GM19025 (cell line): ENCODE results near the gene CD27.

Experiments
- ATAC-seq: cut with Tn5 transposase; IDR thresholded peaks from one replicate; pipeline ENCODE4 v1.9.1; 2021; ENCODE audit warnings: mild to moderate bottlenecking, low read depth, moderate library complexity; ENCODE audit not compliant: unreplicated experiment

Gene CD27

GRCh38 chr12:6434205-6435140 is 10.3 kb upstream of the CD27 start:
- ATAC-seq, result no peak

GRCh38 chr12:6435961-6436715 is 8.6 kb upstream of the CD27 start:
- ATAC-seq, result no peak

DNA sequence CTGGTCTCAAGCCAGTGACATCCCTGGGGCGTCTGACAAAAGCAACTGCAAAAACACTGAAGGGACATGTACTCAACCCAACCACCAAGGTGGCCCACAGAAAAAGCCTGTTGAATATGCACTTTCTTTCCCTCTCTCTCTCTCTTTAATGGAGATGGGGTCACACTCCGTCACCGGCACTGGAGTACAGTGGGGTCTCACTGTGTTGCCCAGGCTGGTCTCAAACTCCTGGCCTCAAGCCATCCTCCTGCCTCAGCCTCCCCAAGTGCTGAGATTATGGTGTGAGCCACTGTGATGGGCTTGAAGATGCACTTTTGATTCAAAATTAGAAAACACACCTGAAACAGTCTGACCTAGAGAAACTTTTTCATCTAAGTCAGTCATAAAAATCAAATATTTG is 7.2 kb upstream of the CD27 start:
- ATAC-seq, result no peak

- no peak for ATAC-seq
Measured at GRCh38 chr12:6438345-6438744, 6.4 kb upstream of the CD27 start.

- no peak for ATAC-seq
Measured at GRCh38 chr12:6440391-6440790, 4.4 kb upstream of the CD27 start.

DNA sequence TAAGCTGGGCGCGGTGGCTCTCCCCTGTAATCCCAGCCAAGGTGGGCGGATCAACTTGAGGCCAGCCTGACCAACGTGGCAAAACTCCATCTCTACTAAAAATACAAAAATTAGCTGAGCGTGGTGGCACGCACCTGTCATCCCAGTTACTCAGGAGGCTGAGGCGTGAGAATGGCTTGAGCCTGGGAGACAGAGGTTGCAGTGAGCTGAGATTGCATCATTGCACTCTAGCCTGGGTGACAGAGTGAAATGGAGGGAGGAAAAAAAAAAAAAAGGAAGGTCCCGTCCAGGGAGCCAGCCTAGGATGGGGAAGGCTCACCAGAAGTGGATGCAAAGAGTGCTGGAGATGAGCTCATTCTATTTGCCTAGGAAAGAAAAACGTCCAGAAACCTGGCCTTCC is 1.9 kb upstream of the CD27 start:
- ATAC-seq, result no peak

GRCh38 chr12:6443361-6443983 is 1.3 kb upstream of the CD27 start:
- no peak for ATAC-seq

- ATAC-seq, result no peak
Measured at GRCh38 chr12:6444031-6444430, 724 bp upstream of the CD27 start.

DNA sequence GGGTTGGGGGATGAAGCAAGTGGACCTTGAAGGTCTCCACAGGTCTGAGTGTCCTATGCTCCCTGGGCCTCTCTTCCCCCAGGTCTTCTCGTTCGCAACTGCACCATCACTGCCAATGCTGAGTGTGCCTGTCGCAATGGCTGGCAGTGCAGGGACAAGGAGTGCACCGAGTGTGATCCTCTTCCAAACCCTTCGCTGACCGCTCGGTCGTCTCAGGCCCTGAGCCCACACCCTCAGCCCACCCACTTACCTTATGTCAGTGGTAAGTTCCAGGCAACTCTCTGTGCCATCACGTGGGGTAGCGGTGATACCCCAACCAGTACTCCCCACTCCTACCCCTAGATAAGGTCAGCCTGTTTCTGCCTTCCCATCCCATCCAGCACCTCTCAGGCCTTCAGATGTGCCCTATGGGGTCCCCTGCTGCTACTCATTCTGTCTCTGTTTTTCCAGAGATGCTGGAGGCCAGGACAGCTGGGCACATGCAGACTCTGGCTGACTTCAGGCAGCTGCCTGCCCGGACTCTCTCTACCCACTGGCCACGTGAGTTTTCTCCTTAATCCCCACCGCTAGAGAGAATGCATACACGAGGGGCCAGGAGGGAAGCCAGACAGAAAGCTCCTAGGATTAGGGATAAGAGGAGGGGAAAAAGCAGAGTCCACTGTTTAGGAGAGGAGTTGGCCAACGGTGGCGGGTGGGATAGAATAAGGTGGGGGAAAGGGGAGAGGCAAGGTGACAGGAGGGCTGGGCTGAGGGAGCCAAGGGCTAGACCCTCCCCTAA is 5.5 kb downstream of the CD27 start:
- no peak for ATAC-seq

- ATAC-seq, result no peak
Measured at GRCh38 chr12:6450869-6451347, 6.2 kb downstream of the CD27 start.

- ATAC-seq, result peak; percentile 54
Measured at GRCh38 chr12:6451348-6452244, 6.8 kb downstream of the CD27 start, which contains the start of gene TAPBPL. TAPBPL (plus strand) TSS chr12:6452042; CDS start chr12:6452249, 207 bp downstream.

DNA sequence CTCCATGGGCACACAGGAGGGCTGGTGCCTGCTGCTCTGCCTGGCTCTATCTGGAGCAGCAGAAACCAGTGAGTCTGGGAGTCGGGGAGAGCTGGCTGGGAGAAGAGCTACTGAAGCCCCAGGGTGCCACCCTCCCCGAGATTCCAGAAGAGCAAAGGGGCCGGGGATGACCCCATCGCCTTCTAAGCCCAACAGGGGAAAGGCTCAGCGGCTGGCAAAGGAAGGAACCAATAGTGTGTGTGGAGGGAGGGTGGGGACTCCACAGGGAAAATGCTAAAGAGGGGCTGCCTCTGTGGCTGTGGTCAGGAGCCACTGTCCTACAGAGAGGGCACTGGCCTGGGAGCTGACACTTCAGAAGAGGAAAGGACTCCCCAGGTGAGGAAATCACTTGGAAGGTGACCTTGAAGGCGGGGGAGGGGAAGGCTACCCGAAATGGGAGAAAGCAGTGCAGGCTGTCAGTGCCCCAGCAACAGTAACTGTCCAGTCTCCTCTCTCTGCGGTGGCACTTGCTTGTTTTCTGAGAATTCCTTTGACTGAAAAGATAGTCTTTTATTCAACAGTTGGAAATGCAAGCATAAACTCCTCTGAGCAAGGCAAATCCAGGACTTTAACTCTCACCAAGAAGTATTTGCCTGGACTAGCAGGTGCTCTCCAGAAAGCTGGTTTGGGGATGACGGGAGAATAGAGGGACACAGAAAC is 7.6 kb downstream of the CD27 start:
- ATAC-seq, result no peak

DNA sequence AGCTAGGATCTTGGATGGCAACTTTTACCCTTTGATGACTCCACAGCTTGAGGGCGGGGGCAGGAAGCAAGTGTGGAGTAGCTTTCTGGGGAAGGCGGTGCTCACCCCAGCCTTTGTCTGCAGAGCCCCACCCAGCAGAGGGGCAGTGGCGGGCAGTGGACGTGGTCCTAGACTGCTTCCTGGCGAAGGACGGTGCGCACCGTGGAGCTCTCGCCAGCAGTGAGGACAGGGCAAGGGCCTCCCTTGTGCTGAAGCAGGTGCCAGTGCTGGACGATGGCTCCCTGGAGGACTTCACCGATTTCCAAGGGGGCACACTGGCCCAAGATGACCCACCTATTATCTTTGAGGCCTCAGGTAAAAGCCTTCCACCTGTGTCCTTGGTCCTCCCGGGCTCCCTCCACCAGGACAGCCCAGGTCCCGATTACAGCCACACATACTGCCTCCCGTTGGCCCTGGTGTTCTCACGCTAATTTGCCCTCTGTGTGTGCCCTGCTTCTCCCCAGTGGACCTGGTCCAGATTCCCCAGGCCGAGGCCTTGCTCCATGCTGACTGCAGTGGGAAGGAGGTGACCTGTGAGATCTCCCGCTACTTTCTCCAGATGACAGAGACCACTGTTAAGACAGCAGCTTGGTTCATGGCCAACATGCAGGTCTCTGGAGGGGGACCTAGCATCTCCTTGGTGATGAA is 8.3 kb downstream of the CD27 start:
- ATAC-seq, result no peak

GRCh38 chr12:6457220-6457945 is 12.6 kb downstream of the CD27 start:
- ATAC-seq, result no peak

DNA sequence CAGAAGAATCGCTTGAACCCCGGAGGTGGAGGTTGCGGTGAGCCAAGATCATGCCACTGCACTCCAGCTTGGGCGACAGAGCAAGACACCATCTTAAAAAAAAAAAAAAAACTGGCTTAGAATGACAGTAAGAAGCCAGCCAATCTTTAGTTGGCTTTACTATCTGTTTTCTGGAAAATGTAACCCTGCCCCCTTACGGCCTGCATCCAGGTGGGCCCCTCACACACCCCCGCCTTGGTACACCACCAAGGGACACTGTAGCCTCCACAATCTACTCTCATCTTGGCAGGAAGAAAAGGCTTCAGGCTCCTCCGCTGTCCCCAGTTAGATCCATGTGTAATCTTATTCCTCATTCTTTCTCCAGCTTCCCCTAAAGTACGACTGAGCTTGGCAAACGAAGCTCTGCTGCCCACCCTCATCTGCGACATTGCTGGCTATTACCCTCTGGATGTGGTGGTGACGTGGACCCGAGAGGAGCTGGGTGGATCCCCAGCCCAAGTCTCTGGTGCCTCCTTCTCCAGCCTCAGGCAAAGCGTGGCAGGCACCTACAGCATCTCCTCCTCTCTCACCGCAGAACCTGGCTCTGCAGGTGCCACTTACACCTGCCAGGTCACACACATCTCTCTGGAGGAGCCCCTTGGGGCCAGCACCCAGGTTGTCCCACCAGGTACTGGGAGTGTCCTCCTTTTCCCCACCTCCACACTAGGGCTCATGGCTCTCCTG is 13.7 kb downstream of the CD27 start:
- ATAC-seq, result no peak

GRCh38 chr12:6459004-6459337 is 14.2 kb downstream of the CD27 start:
- no peak for ATAC-seq
